Effector memory CD8-positive, alpha-beta T cell (primary cell): ENCODE measurements around the gene PCSK5.

Experiments used
- ATAC-seq: fragments of 150-1000 bp; cut with Tn5 transposase; replicated peaks from 2 replicates; pipeline ENCODE4 v1.10.0; 2021; ENCODE audit warnings: mild to moderate bottlenecking, moderate library complexity
- DNase-seq, 3 experiments: peaks; one replicate each; pipeline ENCODE4 v3.0.0; 2021
- H3K27ac Mint-ChIP-seq, 2 donors: one replicate each; pipeline ENCODE4 v1.8.0; 2022; ENCODE audit warnings: mild to moderate bottlenecking in 2 of 2, mixed read lengths in 2 of 2, moderate library complexity in 2 of 2
- H3K27me3 Mint-ChIP-seq, 2 donors: one replicate each; pipeline ENCODE4 v1.8.0; 2022; ENCODE audit warnings: mixed read lengths in 2 of 2
- H3K36me3 Mint-ChIP-seq: one replicate; pipeline ENCODE4 v1.8.0; 2022; ENCODE audit warnings: mild to moderate bottlenecking, moderate library complexity, mixed read lengths; ENCODE audit not compliant: insufficient read depth
- H3K4me1 Mint-ChIP-seq, 2 donors: one replicate each; pipeline ENCODE4 v1.8.0; 2022; ENCODE audit warnings: low read depth in 2 of 2, mixed read lengths in 2 of 2
- H3K4me3 Mint-ChIP-seq, 2 donors: one replicate each; pipeline ENCODE4 v1.8.0; 2022; ENCODE audit warnings: mild to moderate bottlenecking in 2 of 2, mixed read lengths in 2 of 2, moderate library complexity in 2 of 2
- H3K9me3 Mint-ChIP-seq, 2 donors: one replicate each; pipeline ENCODE4 v1.8.0; 2022; ENCODE audit warnings: mixed read lengths in 2 of 2

PCSK5 gene

DNA sequence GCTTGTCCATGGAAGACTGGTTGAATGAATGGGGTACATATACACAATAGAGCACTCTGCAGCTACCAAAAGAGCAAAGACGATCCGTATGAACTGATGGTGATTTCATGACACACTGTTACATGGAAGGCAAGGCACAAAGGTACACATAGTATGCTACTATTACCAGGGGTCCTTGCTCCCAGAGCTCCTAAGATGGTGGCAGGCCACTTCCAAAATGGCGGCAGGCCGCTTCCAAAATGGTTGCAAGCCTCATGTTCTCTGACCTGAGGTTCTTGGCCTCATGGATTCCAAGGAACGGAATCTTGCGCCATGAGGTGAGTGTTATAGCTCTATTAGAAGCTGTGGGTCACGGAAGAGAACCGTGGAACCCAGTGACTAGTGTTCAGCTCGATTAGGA, 356.2 kb downstream of the PCSK5 start:
- DNase-seq (no peak), ATAC-seq (no peak)
- H3K9me3 Mint-ChIP-seq, result peaks cover 0 to 2% of the 10 kb centered on the region in 2 donors
- no peaks in the 10 kb centered on the region for H3K4me1 Mint-ChIP-seq
- peaks cover 10 to 15% of the 10 kb centered on the region in 2 donors for H3K27me3 Mint-ChIP-seq
- H3K27ac Mint-ChIP-seq, result no peak overlapping the region
- H3K4me3 Mint-ChIP-seq, result no peak overlapping the region
- H3K36me3 Mint-ChIP-seq, result no peaks in the 10 kb centered on the region

DNA sequence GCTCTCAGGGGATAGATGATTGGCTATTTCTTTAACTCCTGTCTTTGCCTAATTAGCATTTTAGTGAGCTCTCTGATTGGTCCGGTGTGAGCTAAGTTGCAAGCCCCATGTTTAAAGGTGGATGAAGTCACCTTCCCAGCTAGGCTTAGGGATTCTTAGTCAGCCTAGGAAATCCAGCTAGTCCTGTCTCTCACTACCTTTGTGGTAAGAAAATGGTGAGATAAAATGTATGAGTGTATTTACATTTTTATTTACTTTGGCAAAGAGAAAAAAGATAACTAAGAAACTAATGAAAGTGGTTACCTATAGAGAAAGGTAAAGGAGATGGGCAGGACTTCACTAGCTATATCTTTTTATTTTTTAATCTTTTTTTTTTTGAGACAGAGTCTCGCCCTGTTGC, 357.0 kb downstream of the PCSK5 start:
- Mint-ChIP-seq H3K4me1 (no peaks in the 10 kb centered on the region), H3K4me3 (no peak overlapping the region), H3K36me3 (no peaks in the 10 kb centered on the region)

DNA sequence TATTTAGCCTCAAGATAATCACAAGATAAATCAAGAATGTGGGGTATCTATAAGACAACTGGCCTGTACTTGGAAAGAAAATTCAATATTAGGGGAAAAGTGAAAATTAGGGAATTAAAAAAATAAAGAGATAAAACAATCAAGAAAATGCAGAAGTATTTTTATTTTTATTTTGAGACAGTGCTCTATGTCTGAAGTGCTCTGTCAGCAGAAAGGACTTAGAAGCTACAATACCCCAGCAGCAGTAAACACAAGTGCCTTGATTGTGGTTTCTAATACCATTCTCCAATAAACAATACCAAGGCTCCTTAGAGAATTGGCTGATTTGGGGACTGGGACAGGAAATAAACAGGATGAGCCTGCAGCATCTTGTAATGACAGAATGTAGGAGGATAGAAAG, 358.8 kb downstream of the PCSK5 start:
- Mint-ChIP-seq H3K9me3 (peaks cover 0 to 2% of the 10 kb centered on the region in 2 donors), H3K4me1 (no peaks in the 10 kb centered on the region), H3K27ac (peak overlapping the region in 1 of 2 donors; percentile 49), H3K36me3 (no peaks in the 10 kb centered on the region), H3K4me3 (no peak overlapping the region), H3K27me3 (peaks cover 10 to 15% of the 10 kb centered on the region in 2 donors)
- ATAC-seq (no peak), DNase-seq (no peak)

More for the DNA sequence above, 357.0 kb downstream of the PCSK5 start:
- no peak overlapping the region for H3K27ac Mint-ChIP-seq
- no peak for DNase-seq
- H3K9me3 Mint-ChIP-seq, result peaks cover 0 to 2% of the 10 kb centered on the region in 2 donors
- ATAC-seq, result no peak
- peaks cover 10 to 15% of the 10 kb centered on the region in 2 donors for H3K27me3 Mint-ChIP-seq

DNA sequence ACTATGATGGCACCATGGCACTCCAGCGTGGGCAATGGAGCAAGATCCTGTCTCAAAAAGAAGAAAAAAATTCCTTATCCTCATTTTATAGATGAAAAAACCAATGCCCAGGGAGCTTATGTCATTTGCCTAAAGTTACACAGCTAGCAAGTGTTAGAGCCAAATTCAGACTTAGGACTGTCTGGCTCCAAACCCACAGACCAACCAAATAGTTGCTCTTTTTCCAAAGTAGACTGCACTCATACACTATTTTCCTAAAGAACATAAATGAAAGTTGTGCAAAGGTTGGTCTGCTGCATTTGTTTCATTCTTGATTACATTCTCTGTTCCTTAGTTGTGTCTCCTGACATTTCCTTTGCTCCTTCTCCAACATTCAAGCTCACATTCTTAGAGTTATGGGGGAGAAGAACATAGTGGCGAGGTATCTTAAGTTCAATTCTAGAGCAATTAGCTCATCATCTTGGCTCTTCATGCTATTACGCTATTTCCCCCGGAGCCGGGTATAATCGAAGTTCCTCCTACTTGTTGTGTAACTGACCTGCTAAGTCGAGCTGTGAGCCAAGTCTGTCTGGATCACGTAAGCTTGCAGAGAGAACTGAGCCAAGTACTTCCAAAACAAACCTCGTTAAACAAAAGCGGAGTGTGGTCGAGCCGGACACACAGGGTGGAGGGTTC, 365.4 kb downstream of the PCSK5 start:
- H3K36me3 Mint-ChIP-seq, result no peaks in the 10 kb centered on the region

DNA sequence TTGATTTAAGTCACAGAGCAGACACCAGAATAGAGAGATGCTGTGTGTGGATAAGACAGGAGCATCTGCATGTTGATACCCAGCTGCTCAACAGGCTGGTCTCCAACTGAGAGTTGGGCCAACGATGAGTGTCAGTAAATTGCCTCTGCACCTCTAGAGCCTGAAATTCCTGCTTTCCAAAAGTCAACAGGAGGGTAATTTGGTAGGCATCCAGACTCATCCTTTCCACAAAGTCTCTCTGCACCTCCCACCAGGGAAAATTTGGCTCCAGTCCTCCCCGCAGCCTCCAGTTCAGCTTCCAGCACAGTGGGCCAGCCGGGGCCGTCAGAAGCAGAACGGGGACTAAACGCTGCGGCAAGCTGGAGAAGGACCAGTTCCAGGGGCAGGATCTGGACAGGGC, 366.8 kb downstream of the PCSK5 start:
- no peak for DNase-seq
- Mint-ChIP-seq H3K4me3 (no peak overlapping the region), H3K27me3 (peaks cover 13 to 34% of the 10 kb centered on the region in 2 donors), H3K27ac (no peak overlapping the region), H3K9me3 (no peaks in the 10 kb centered on the region), H3K36me3 (no peaks in the 10 kb centered on the region), H3K4me1 (no peaks in the 10 kb centered on the region)
- no peak for ATAC-seq

More for the DNA sequence above, 365.4 kb downstream of the PCSK5 start:
- no peak for DNase-seq
- H3K4me1 Mint-ChIP-seq, result no peaks in the 10 kb centered on the region
- no peaks in the 10 kb centered on the region for H3K9me3 Mint-ChIP-seq
- no peak overlapping the region for H3K4me3 Mint-ChIP-seq
- ATAC-seq, result no peak
- H3K27me3 Mint-ChIP-seq, result peaks cover 13 to 34% of the 10 kb centered on the region in 2 donors
- H3K27ac Mint-ChIP-seq, result no peak overlapping the region

DNA sequence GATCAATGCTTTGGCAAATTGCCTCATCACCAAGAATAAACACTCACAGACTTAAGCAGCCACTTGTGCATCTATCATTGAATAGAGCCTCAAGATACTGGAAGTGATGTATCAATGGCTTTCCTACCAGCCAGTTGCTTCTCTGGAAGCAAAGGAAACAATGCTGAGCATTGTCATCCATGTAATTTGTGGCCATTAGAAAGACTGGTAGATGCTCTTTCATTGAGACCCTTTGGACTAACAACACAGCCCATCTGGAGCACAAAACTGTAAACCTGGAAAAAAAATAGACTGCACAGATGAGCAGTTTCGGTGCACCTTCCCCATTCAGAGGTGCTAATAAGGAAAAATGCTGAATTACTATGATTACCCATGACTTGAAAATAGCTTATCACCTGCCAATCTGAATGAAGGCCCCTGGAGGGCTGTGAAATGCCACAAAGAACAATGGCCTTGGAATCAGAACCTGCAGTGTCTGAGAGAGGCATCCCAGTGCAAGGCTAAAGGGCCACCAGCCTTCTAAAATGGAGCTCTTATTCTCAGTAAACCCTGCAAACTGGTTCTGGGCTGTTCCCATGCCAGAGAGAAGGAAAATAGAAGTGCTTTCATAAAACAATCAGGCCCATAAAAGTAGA, 376.3 kb downstream of the PCSK5 start:
- no peaks in the 10 kb centered on the region for H3K9me3 Mint-ChIP-seq

DNA sequence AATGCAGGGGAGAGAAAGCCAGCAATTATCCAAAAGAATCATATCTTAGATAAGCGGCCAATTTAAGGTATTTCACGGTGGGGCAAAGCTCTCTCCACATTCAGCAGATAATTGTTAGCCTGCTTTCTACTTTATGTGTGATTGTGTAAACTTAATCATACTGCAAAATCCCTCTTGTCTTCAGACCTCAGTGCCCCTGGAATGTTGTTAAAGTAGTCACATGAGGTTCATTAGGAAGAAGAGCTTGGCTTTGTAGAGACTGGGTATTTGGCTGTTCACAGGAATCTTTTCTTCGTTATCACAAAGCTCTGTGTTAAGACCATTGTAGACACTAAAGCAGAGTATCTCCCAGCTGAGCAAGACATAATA, 376.8 kb downstream of the PCSK5 start:
- H3K27ac Mint-ChIP-seq, result no peak overlapping the region
- DNase-seq, result no peak
- no peak overlapping the region for H3K4me3 Mint-ChIP-seq
- H3K4me1 Mint-ChIP-seq, result no peaks in the 10 kb centered on the region
- no peaks in the 10 kb centered on the region for H3K9me3 Mint-ChIP-seq
- H3K36me3 Mint-ChIP-seq, result no peaks in the 10 kb centered on the region
- H3K27me3 Mint-ChIP-seq, result no peaks in the 10 kb centered on the region
- no peak for ATAC-seq

More for the DNA sequence above, 376.3 kb downstream of the PCSK5 start:
- DNase-seq (no peak), ATAC-seq (no peak)
- Mint-ChIP-seq H3K4me3 (no peak overlapping the region), H3K27ac (no peak overlapping the region), H3K36me3 (no peaks in the 10 kb centered on the region), H3K4me1 (no peaks in the 10 kb centered on the region), H3K27me3 (no peaks in the 10 kb centered on the region)

DNA sequence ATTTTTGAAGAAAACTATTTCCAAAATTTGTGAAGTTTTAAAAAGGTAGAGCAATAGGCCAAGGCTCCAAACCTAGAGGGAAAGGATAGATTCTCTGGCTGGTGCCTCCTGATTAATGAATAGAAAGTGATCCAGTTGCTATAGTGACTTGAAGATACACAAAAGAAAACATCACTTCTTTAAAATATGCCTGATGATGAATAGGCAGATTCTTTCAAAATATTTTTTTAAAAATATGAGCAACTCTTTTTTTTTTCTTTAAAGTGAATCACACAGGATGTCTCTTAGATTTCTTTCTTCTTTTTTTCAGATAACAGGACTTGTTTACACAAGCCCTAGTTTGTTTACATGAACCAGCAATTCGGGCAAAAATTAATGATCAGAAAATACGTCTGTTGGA, 379.3 kb downstream of the PCSK5 start:
- ATAC-seq (no peak), DNase-seq (no peak)
- no peaks in the 10 kb centered on the region for H3K36me3 Mint-ChIP-seq
- H3K9me3 Mint-ChIP-seq, result no peaks in the 10 kb centered on the region
- no peaks in the 10 kb centered on the region for H3K27me3 Mint-ChIP-seq
- no peak overlapping the region for H3K4me3 Mint-ChIP-seq
- no peaks in the 10 kb centered on the region for H3K4me1 Mint-ChIP-seq
- H3K27ac Mint-ChIP-seq, result no peak overlapping the region

DNA sequence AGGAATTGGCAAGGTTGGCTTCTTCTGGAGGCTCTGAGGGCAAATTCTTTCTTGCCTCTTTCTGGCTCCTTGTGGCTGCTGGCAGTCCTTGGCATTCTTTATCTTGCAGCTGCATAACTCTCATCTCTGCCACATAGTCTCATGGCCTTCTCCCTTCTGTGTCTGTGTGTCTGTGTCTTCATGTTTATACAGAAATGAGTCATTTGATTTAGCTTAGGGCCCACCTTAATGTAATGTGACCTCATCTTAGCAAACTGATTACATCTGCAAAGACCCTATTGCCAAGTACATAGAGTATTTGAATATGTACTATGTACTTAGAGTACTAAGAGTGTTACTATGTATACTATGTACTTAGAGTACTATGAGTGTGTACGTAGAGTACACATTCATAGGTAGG, 381.3 kb downstream of the PCSK5 start:
- H3K4me3 Mint-ChIP-seq, result no peak overlapping the region
- H3K36me3 Mint-ChIP-seq, result no peaks in the 10 kb centered on the region
- no peaks in the 10 kb centered on the region for H3K4me1 Mint-ChIP-seq

DNA sequence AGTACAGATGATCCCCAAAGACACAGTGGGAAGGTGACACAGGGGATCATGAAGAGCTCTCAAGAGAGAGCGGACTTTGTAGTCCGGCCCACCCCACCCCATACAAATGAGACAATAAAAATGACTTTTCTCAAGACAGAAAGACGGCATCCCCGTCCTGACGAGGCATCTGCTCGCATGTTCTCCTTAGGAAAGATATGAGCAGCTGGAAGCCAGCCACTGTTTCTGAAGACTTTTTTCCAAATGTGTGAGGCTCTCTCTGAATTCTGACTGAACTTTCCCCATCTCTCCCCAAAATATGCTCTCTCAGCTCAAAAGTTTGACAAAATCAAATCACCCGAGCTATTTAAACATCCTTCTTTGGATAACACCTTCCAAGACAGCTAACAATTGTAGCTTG, 398.6 kb downstream of the PCSK5 start:
- H3K27me3 Mint-ChIP-seq, result peaks cover 19 to 41% of the 10 kb centered on the region in 2 donors
- ATAC-seq (no peak), DNase-seq (no peak)
- H3K9me3 Mint-ChIP-seq, result no peaks in the 10 kb centered on the region
- H3K4me1 Mint-ChIP-seq, result no peaks in the 10 kb centered on the region
- no peaks in the 10 kb centered on the region for H3K36me3 Mint-ChIP-seq
- H3K27ac Mint-ChIP-seq, result no peak overlapping the region
- H3K4me3 Mint-ChIP-seq, result no peak overlapping the region

More for the DNA sequence above, 381.3 kb downstream of the PCSK5 start:
- no peak for ATAC-seq
- H3K27ac Mint-ChIP-seq, result no peak overlapping the region
- H3K27me3 Mint-ChIP-seq, result peaks cover 5 to 9% of the 10 kb centered on the region in 2 donors
- no peak for DNase-seq
- no peaks in the 10 kb centered on the region for H3K9me3 Mint-ChIP-seq

DNA sequence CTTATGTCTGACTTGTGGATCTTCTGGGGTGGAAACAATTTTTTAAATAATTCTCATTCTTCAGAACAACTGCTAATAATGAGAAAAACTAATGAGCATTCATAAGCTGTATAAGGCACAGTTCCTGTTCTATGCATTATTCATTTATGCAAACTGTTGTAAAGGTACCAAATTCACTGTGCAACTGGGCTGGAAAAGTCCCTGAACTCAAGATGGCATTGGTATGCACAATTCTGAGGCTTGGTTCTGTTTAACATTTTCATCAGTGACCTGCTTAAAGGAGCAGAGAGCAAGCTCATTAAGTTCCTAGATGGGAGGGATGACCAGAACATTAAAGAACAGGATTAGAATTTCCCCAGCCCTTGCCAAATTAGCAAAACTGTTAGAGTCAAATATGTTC, 399.2 kb downstream of the PCSK5 start:
- H3K4me1 Mint-ChIP-seq, result no peaks in the 10 kb centered on the region
- peaks cover 19 to 38% of the 10 kb centered on the region in 2 donors for H3K27me3 Mint-ChIP-seq
- no peaks in the 10 kb centered on the region for H3K9me3 Mint-ChIP-seq
- H3K27ac Mint-ChIP-seq, result no peak overlapping the region
- no peaks in the 10 kb centered on the region for H3K36me3 Mint-ChIP-seq
- DNase-seq (no peak), ATAC-seq (no peak)
- no peak overlapping the region for H3K4me3 Mint-ChIP-seq

DNA sequence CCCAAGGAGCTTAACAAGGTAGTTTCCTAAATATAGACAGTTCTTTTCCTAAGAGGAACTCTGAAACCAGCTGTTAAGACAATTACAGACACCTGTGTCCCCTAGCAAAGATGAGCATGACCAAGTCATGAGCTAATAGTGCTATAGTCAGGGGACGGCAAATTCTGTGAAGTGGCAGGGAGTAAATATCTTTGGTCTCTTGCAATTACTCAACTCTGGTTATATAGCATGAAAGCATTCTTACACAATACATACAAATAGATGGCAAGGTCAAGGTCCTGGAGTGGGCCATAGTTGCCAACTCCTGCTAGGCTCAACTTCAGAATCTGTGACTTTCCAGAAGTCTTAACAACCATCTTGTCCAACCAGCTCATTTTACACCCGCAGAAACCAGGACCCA, 400.1 kb downstream of the PCSK5 start:
- H3K36me3 Mint-ChIP-seq, result no peaks in the 10 kb centered on the region
- no peaks in the 10 kb centered on the region for H3K9me3 Mint-ChIP-seq
- no peaks in the 10 kb centered on the region for H3K4me1 Mint-ChIP-seq
- no peak overlapping the region for H3K4me3 Mint-ChIP-seq
- peak overlapping the region in 1 of 2 donors; percentile 30 for H3K27ac Mint-ChIP-seq
- ATAC-seq (no peak), DNase-seq (no peak)
- peaks cover 13 to 38% of the 10 kb centered on the region in 2 donors for H3K27me3 Mint-ChIP-seq

DNA sequence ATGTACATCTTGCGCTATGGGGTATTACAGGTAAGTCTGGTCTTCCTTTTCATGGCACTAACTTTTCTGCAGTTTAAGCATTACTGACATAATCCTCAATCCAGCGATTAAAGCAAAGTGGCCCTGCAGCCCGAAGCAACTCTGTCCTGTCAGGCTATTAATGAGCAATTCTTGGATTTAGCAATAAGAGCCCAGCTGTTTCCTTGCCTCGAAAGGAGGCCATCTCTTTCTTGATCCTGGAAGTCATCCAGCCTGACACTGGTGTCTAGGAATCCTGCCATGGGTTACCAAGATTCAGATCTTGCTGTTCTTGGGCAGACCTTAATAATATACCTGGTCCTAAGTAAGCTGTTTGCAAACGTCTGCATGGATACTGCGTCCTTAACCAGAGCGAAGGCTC, 401.8 kb downstream of the PCSK5 start:
- no peak overlapping the region for H3K4me3 Mint-ChIP-seq

DNA sequence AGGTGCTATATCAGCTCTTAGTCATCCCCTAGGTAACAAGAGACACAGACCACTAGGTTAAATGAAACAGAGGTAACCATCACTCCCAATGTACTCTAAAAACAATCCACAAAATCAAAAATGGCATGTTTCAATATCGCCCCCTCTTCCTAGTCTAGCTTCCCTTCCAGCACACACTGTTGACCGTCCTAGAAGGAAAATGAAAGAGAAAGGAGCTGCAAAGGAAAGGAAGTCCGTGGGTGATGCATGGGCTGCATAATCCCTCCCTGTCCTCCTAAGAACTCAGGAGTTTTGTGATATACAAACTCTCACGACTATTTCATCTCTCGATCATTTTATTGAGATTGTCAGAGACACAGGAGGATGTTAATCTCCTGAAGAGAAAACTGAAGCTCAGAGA, 402.2 kb downstream of the PCSK5 start:
- no peaks in the 10 kb centered on the region for H3K36me3 Mint-ChIP-seq
- ATAC-seq, result no peak
- H3K27ac Mint-ChIP-seq, result no peak overlapping the region
- H3K4me1 Mint-ChIP-seq, result peaks cover 0 to 1% of the 10 kb centered on the region in 2 donors
- H3K9me3 Mint-ChIP-seq, result no peaks in the 10 kb centered on the region
- H3K4me3 Mint-ChIP-seq, result no peak overlapping the region
- DNase-seq, result no peak
- peaks cover 12 to 47% of the 10 kb centered on the region in 2 donors for H3K27me3 Mint-ChIP-seq

More for the DNA sequence above, 401.8 kb downstream of the PCSK5 start:
- H3K27ac Mint-ChIP-seq, result no peak overlapping the region
- peaks cover 14 to 47% of the 10 kb centered on the region in 2 donors for H3K27me3 Mint-ChIP-seq
- DNase-seq, result no peak
- no peak for ATAC-seq
- no peaks in the 10 kb centered on the region for H3K36me3 Mint-ChIP-seq
- no peaks in the 10 kb centered on the region for H3K9me3 Mint-ChIP-seq
- H3K4me1 Mint-ChIP-seq, result no peaks in the 10 kb centered on the region
